ENCODE data around the gene ING1. TPM values are rescaled to one million over a fixed set of nuclear protein-coding genes. Genes with fewer than 3 reads are reported as not detected.

Gene ING1
- polyA plus RNA-seq, 1 experiment: 14.3 TPM

- Histone ChIP-seq H3K4me3 (ENCODE audit: low read depth, low read length) (no peak overlapping the region), H3K36me3 (ENCODE audit: control insufficient read depth, insufficient read depth, low read length) (peaks cover 21% of the 10 kb centered on the region), H3K27me3 (ENCODE audit: control insufficient read depth, insufficient read depth, low read length) (no peaks in the 10 kb centered on the region)
- ChIA-PET CTCF (interaction anchor here (1.0 to 2.6 kb wide), 5 partner anchors 8 to 142 kb away, joined by 3 to 10 read pairs (median 7); no protein-coding TSS in a partner anchor), POLR2A (interaction anchor here (0.7 kb wide), 1 partner anchor 176 kb away, joined by 3 read pairs; no protein-coding TSS in a partner anchor)
- TF ChIP-seq CTCF (IDR thresholded peaks at IDR 0.05; ENCODE audit: insufficient read depth, low read depth, low read length): no peak
- no peak for DNase-seq (ENCODE audit: low read depth)
Measured at GRCh38 chr13:110681868-110682550, 31.5 kb upstream of the ING1 start.

- Histone ChIP-seq H3K27me3 (ENCODE audit: control insufficient read depth, insufficient read depth, low read length) (no peaks in the 10 kb centered on the region), H3K4me3 (ENCODE audit: low read depth, low read length) (no peak overlapping the region), H3K36me3 (ENCODE audit: control insufficient read depth, insufficient read depth, low read length) (peaks cover 22% of the 10 kb centered on the region)
- TF ChIP-seq CTCF (IDR thresholded peaks at IDR 0.05; ENCODE audit: insufficient read depth, low read depth, low read length): no peak
- POLR2A ChIA-PET: no interaction called here
- CTCF ChIA-PET: interaction anchor here (1.0 kb wide), 1 partner anchor 141 kb away, joined by 3 read pairs; no protein-coding TSS in a partner anchor
- no peak for DNase-seq (ENCODE audit: low read depth)
Measured at GRCh38 chr13:110682746-110683145, 30.8 kb upstream of the ING1 start.

- CTCF ChIA-PET: interaction anchor here (0.8 to 1.5 kb wide), 4 partner anchors 14 to 140 kb away, joined by 3 read pairs; no protein-coding TSS in a partner anchor
- H3K27me3 ChIP-seq (ENCODE audit: control insufficient read depth, insufficient read depth, low read length): no peaks in the 10 kb centered on the region
- no peak overlapping the region for H3K4me3 ChIP-seq (ENCODE audit: low read depth, low read length)
- no peak for DNase-seq (ENCODE audit: low read depth)
- peak; percentile 28; the same call in 1 of the 2 replicates for TF ChIP-seq CTCF (IDR thresholded peaks at IDR 0.05; ENCODE audit: insufficient read depth, low read depth, low read length)
- POLR2A ChIA-PET: no interaction called here
- peaks cover 23% of the 10 kb centered on the region for H3K36me3 ChIP-seq (ENCODE audit: control insufficient read depth, insufficient read depth, low read length)
Measured at GRCh38 chr13:110683203-110683883, 30.2 kb upstream of the ING1 start.

GRCh38 chr13:110683921-110684320 is 29.6 kb upstream of the ING1 start:
- POLR2A ChIA-PET: no interaction called here
- CTCF ChIA-PET: interaction anchor here (0.8 to 1.5 kb wide), 3 partner anchors 14 to 136 kb away, joined by 3 read pairs; no protein-coding TSS in a partner anchor
- no peak for TF ChIP-seq CTCF (IDR thresholded peaks at IDR 0.05; ENCODE audit: insufficient read depth, low read depth, low read length)
- H3K4me3 ChIP-seq (ENCODE audit: low read depth, low read length): no peak overlapping the region
- no peaks in the 10 kb centered on the region for H3K27me3 ChIP-seq (ENCODE audit: control insufficient read depth, insufficient read depth, low read length)
- H3K36me3 ChIP-seq (ENCODE audit: control insufficient read depth, insufficient read depth, low read length): peaks cover 19% of the 10 kb centered on the region
- no peak for DNase-seq (ENCODE audit: low read depth)

- ChIA-PET POLR2A (no interaction called here), CTCF (interaction anchor here (0.8 to 1.5 kb wide), 3 partner anchors 13 to 136 kb away, joined by 3 read pairs; no protein-coding TSS in a partner anchor)
- no peak for DNase-seq (ENCODE audit: low read depth)
- H3K36me3 ChIP-seq (ENCODE audit: control insufficient read depth, insufficient read depth, low read length): peaks cover 19% of the 10 kb centered on the region
- 0 out of 2 replicates have a peak, but pooled peaks have one; percentile 5 for TF ChIP-seq CTCF (IDR thresholded peaks at IDR 0.05; ENCODE audit: insufficient read depth, low read depth, low read length)
- no peaks in the 10 kb centered on the region for H3K27me3 ChIP-seq (ENCODE audit: control insufficient read depth, insufficient read depth, low read length)
- H3K4me3 ChIP-seq (ENCODE audit: low read depth, low read length): no peak overlapping the region
Measured at GRCh38 chr13:110684388-110685056, 29.0 kb upstream of the ING1 start.
